Raji (cell line): ENCODE results near the gene DUSP19.

Source experiments
- POLR2A ChIP-seq: IDR thresholded peaks from 2 replicates; pipeline ENCODE4 v1.6.1; 2011; ENCODE audit warnings: low read depth, low read length, control low read depth; ENCODE audit not compliant: insufficient read depth

Gene DUSP19, protein sequence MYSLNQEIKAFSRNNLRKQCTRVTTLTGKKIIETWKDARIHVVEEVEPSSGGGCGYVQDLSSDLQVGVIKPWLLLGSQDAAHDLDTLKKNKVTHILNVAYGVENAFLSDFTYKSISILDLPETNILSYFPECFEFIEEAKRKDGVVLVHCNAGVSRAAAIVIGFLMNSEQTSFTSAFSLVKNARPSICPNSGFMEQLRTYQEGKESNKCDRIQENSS

DNA sequence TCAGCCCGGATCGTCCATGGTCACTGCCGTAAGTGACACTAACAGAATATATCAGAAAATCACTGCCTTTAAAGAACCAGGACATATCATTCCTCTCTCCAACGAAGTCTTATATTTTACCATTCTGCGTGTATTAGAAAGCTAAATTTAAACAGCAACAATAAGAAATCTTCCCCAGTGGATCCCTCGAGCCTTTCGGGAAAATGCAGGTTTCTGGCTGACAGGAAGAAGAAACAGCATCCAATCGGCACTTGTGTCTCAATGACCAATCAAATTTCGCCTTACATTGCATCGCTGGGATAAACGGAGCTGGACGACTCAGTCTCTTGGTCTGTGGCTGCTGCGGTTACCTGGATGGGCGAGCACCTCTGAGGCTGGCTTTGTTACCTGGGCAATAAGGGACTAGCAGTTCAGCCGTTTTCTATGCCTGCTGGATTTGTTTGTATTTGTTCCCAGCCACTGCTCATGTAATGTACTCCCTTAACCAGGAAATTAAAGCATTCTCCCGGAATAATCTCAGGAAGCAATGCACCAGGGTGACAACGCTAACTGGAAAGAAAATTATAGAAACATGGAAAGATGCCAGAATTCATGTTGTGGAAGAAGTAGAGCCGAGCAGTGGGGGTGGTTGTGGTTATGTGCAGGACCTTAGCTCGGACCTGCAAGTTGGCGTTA lies at the start of gene DUSP19:
Gene DUSP19, plus strand, starts transcription at position 284 of the 675 bp plus-strand sequence. Its CDS starts 187 bp downstream, at position 471.
- TF ChIP-seq POLR2A: peak; percentile 54

DNA sequence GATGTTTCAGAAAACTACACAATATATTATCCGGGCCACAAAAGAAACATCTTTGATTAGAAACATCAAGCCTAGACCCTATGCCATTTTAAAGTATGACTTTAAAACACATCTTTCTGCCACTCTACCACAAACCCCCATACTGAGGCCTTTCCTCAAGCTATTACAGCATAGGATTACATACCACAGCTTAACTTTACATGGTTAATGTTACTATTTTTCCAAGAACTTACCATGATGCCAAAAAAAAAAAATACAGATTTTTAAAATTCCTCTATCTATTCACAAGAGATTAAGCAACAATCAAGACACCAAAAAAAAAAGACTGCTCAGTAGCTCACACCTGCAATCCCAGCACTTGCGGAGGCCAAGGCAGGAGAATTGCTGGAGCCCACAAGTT lies 49.3 kb upstream of the DUSP19 start:
- no peak for TF ChIP-seq POLR2A

DNA sequence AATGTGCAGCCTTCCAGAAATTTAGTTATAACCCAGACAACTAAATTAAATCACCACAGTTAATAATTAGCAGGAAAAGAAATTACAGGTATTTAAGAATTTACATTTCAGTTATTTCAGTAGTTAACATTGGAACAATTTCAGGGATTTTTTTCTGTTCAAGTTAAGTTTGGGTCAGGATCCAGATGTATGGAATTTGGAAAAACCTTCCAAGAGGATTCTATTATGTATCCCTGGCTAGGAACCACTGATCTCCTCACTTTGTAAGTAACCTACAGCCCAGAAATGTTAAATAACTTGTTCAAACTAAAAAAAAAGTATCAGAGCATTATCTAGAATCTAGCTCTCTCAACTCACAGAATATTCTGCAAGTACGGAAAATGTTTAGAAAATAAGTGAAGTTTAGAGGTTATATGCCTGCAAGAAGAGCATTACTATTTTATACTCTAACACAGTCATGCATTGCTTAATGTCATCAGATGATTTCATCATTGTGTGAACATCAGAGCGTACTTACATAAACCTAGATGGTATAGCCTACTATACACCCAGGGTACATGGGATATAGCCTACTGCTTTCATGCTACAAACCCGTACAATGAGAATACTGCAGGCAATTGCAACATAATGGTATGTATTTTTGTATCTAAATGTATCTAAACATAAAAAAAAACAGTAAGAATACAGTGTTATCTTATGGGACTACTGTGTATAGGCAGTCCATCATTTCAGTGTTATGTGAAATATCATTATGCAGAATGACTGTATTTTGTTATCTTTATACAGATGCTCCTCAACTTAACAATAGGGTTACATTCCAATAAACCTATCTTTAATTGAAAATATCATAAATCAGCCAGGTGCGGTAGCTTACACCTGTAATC lies 46.4 kb upstream of the DUSP19 start:
- no peak for TF ChIP-seq POLR2A

DNA sequence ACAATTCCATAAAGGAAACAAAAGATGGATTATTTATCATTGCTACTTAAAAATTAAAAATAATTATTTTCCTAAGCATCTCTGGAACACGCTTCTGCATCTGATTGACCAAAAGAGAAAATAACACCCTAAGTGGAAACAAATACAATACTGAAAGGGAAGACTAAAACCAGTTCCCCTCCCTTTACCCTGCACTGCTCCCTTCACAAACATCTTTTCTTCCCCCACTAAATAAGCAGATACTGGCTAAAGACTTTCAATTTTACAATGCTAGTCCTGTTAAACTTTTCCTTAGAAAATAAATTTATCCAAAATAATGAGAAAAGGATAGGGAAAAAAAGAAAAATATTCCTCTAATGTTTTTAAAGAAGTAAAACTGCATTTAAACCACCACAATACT lies 44.6 kb upstream of the DUSP19 start:
- TF ChIP-seq POLR2A: no peak

DNA sequence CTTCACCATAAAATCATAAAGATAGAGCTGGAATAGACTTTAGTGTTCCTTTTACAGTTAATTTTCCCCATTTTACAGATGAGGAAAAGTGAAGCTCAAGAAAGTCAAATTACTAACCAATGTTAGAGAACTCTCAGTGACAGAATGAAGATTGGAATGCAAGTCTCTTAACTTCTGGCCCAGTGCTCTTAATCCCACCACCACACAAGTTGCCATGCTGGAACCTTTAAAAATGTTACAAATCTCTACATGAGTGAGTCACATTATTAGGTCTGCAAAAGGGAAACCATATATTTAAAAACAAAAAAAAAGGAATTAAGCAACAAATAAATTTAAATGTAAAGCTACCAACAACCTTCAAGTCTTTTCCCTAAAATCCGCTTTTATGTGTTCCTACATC lies 43.7 kb upstream of the DUSP19 start:
- no peak for TF ChIP-seq POLR2A

DNA sequence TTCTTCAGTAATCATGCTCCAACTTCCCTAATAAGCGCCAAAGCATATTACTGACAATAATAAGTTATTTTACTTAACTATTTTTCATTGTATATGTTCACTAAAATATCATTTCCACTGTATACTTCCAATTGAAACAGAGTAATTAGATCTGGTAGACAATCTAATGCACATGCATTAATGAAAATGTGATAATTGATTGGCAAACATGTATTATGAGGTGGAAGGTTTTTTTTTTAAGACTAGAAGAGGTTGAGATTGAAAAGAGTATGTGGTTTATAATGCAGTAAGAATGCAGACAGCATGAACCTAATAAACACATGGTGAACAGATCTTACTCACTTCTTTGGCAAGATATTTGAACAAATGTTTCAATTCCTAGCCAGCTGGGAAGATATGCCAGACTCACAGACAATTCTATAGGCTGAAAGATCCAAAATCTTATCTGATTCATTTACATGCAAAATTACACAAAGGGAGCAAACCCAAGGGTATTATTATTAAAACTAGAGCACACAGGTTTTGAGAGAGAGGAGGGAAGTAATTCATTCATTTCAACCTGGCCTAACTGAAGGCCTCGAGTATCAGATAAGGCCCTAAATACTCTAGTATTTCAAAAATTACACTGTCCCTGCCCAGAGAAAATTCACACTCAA lies 43.1 kb upstream of the DUSP19 start:
- TF ChIP-seq POLR2A: no peak

DNA sequence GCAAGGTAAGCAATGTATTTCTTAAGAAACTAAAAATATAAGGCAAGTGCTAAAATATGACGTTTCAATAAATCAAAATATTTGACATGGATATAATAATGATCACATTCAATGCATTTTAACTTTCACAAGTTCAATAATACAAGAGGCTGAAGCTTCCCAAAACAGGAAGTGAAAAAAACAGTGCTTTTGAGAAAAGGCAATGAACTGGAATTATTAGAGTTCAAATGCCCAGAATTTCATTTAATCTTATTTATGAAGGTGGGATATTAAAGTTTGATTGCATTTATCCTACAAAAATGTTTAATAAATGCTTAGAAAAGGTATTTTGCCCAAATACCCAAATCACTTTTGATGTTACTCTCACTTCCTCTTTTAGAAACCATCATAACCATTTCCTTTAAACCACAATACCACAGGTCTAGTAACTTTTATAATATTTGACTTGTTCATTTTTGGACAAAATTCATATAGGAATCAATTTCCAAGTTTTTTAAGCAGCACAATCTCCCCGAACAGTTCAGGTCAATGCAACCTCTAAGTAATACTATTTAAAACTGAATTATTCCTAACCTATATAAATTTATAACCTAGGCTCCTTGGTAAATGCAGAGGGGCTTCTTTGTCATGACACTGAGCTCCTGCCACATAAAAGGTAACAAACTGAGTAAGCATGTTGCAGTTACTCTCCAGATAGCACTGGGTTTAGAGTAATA lies 42.4 kb upstream of the DUSP19 start:
- no peak for TF ChIP-seq POLR2A

DNA sequence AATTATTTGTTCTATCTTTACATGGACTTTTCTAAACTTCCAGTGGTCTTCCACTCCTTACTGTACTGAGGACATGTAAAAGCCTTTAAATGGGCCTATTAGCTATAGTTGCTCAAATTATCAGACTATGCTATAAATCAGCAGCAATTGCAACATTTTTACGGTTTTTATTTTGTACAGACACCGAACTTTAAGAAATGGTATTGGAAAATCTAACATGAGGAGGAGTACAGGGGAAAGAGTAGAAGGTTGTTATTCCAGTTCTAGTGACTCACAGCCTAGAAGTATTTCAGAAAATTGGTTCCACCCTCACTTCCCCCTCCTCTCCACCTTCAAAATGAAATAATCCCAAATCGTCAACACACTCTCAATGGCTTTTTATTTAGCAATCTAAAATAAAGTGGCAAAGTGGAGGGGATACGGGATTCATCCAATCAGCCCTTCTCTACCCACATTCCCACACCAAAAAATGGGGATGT lies 41.4 kb upstream of the DUSP19 start:
- TF ChIP-seq POLR2A: no peak

DNA sequence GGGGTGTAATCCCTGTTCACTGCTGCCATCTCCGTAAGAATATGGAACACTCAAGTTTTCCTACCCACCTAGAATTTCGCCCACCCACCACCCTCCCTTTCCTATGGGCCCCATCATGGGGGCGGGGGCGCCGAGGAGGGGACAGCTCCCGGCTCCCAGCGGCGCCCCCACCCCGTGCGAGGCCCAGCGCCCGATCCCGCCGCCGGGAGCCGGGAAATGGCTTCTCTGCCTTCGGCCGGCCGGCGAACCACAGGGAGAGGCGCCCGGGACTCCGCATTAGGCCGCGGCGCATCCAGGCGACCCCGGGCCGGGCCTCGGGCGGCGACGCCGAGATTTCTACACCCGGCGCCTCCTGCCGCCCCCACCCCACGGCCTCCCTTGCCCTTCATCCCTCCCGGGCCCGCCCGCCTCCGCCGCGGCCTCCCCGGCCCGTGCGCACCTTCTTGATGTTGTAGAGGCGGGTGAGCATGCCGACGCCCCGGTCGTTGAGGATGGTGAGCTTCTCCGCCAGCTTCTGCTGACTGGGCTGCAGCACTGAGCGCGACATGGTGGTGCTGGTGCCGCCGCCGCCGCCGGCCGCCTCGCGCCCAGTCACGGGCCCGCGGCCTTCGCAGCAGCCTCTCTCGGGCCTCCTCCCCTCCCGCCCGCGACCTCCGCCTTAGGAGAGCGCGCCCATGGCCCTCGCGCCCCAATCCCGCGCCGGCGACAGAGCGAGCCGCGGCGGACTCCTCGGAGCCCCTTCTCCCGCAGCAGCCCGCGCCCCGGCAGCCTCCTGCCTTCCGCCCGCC lies 40.8 kb upstream of the DUSP19 start:
- TF ChIP-seq POLR2A: no peak

DNA sequence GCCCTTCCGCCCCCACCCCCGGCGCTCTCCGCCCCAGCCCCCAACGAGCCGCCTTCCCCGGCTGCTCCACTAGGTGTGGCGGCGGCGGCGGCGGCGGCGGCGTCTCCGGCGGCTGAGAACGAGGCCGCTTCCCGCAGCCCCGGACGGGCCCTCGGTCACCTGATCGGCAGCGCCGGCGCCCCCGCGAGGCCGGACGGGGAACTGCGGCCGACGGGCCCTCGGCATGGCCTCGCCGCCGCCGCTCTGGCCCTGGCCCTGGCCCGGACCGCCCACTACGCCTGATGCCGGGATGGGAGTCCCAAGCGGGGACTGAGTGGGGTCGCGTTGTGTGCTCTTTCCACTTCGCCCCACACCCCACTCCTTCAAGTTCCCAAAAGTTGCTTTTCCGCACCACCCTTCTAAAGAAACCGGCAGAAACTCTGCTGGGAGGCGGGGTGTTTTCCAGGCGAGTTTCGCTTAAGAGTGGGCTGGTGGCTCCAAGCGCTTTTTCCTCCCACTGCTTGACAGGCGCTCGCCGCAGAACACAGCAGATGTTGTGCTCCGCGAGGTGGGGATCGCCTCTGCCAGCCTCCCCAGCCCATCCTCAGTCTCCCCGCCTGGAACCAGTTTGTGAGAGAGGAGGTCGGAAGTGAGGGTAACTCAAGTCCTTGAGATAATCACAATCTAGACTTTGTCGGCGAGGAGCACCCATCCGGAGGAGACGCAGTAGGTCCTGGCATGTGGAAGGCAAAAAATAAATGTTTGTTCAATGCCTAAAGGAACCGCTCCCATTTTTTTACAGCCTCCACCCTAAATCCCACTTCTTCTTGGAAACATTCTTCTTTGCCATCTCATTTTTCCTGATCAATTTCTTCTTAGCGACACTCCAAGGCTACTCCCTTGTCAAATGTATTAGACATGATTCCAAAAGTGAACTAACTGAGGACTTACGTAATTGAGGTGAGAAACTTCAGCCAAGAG lies 39.9 kb upstream of the DUSP19 start, which contains the start of gene NCKAP1:
Gene NCKAP1, minus strand, starts transcription at position 117 of the 960 bp plus-strand sequence. CDS start 358 bp downstream, outside the sequence.
- no peak for TF ChIP-seq POLR2A

DNA sequence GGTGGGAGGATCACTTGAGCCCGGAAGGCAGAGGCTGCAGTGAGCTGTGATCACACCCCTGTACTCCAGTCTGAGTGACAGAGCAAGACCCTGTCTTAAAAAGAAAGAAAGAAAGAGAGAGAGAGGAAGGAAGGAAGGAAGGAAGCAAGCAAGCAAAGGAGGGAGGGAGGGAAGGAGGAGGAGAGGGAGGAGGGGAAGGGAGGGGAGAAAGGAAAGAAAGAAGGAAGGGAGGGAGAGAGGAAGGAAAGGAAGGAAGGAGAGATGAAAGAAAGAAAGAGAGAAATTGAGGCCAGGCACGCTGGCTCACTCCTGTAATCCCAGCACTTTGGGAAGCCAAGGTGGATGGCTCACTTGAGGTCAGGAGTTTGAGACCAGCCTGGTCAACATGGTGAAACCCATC lies 37.9 kb upstream of the DUSP19 start:
- no peak for TF ChIP-seq POLR2A

DNA sequence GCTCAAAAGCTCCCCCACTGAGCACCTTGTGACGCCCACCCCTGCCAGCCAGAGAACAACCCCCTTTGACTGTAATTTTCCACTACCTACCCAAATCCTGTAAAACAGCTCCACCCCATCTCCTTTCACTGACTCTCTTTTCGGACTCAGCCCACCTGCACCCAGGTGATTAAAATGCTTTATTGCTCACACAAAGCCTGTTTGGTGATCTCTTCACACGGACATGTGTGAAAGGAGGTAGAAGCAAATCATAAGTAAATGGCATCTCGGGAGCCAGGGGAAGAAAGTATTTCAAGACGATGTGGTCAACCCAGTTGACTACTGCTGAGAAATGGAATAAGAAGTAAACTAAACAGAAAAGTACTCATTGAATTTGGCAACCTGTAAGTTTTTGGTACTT lies 29.1 kb upstream of the DUSP19 start:
- TF ChIP-seq POLR2A: no peak

DNA sequence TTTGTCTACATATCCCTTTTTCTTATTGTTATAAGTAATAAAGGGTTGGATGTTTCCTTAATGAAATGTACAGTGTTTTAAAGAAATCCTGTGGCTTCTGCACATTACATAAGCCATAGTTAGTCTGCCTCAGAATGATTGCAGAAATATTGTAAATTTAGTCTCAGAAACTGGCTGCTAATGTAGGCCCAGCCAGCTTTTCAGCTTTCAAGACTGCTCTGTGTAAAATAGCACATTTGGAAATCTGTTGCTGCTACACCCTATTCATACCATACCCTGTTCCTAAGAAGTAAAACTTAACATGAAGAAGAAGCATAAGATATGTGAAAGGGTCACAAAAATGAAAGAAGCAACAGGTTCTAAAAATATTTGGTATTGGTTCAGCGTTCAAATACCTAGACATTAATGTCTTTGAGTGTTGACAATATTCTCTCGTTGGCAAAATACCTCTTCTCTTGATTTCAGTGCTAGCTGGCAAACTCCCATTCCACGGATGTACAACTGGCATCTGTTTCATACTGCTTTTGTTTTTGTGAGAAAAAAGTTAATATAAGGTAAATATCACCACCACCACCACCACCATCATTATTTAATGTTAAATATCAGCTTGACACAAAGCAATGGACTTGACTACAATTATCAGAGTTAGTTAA lies 21.1 kb upstream of the DUSP19 start:
- no peak for TF ChIP-seq POLR2A
